T-helper 9 cell (primary cell): ENCODE data around the gene GALNT9.
A peak's percentile ranks its signal among the peaks of the same experiment; 100 is the strongest.
"Not testable (repeated sequence)": the region's sequence is repeated elsewhere in the genome, so short reads cannot be mapped to it uniquely, and the experiment has no call there.

ENCODE experiments used
- DNase-seq: peaks from one replicate; pipeline ENCODE4 v3.0.0-alpha.2; 2020

GALNT9 gene

DNA sequence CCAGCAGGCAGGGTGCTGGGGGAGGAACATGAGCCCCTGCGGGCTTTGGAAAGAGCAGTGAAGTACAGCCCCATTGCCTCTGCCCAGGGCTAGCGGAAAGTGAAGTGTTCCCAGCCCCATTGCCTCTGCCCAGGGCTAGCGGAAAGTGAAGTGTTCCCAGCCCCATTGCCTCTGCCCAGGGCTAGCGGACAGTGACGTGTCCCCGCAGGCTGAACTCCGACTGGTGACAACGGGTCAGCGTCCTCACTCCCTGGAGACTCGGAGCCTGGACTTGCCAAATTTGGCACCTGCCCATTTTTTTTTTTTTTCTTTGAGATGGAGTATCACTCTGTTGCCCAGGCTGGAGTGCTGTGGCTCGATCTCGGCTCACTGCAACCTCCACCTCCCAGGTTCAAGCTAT is 134.1 kb downstream of the GALNT9 start:
- not testable (repeated sequence) for DNase-seq

- no peak for DNase-seq
These were observed 134.8 kb downstream of the GALNT9 start for GRCh38 chr12:132194556-132194955.

DNA sequence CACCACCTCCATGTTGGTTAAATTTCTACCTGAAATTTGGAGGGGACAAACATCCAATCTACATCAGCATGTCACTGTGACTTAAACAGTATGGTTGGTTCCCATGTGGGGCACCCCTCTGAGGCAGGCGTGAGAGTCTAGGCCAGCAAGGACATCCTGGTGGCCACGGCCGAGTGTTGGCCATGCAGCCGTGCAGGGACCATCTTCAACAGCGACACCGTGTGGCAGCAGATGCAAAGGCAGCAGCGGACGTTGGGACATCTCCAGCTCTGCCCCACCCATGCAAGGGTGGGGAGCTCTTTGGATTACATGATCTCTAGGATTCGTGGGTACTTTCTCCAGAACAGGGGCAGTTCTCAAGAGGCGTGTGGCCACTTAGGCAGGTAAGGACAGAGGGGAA is 135.3 kb downstream of the GALNT9 start:
- DNase-seq: no peak

GRCh38 chr12:132191715-132192553 is 137.5 kb downstream of the GALNT9 start:
- DNase-seq: no peak

GRCh38 chr12:132190834-132191500 is 138.4 kb downstream of the GALNT9 start:
- no peak for DNase-seq

DNA sequence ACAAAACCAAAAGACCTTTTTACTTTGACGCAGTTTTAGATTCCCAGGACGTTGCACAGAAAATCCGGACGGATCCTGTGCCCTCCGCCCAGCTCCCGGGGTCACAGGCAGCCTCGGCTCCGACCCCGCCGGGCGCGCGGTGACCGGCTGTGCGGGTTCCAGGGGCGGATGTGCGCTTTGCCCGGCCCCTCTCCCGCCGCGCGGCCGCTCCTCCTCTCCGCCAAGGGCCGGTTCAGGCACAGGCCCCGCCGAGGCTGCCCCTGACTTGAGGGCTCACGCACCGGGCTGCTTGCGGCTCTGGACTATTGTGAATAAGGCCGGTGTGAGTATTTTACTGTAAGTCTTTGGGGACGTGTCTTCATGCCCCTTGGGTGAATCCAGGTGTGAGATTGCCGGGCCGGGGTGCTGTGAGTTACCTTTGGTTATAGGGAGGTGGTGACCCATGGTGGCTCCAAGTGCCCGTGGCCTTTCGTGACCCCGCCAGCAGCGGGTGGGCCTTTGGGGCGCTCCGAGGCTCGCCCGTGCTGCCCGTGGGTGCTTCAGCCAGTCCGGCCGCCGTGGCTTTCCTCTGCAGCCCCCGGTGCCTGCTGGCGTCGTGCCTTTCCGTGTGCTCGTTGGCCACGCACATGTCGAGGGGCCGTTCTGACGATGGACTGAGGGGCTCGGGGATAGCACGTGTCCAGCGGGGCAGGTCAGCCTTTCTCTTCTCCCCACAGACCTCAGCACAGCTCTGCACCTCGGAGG is 139.2 kb downstream of the GALNT9 start:
- DNase-seq: peak; percentile 19

DNA sequence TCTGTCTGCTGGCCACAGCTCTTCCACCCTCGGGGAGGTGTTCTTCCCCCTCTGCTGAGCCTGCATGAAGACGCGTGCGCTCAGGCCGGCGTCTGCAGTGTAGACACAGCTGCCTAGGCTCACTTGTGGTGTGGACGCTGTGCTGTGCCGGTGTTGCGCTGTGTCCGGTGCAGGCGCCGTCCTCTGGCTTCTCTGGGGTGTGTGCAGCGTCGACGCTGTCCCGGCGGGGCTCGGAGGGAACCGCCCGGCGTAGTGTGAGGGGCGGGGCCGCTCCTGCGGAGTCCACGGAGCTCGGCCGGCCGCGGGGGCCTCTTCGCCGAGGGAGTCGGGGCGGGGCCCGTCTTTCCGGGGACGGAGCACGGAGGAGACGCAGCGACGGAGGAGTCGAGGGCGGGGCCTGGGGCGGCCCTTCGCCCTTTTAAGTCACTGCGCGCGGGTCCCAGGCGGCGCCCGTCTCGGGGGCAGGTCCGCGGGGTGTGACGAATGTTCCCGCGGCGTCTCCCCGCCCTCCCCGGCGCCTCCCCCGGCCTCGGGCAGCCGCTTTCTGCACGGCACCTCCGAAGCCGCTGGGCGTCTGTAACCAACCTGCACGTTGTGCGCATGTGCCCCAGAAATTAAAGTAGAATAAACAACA is 139.9 kb downstream of the GALNT9 start:
- DNase-seq: peak; percentile 92

GRCh38 chr12:132188916-132189325 is 140.5 kb downstream of the GALNT9 start:
- DNase-seq: no peak

GRCh38 chr12:132188451-132188901 is 140.9 kb downstream of the GALNT9 start:
- DNase-seq: no peak

- DNase-seq: no peak
These were observed 141.5 kb downstream of the GALNT9 start for GRCh38 chr12:132187646-132188450.

DNA sequence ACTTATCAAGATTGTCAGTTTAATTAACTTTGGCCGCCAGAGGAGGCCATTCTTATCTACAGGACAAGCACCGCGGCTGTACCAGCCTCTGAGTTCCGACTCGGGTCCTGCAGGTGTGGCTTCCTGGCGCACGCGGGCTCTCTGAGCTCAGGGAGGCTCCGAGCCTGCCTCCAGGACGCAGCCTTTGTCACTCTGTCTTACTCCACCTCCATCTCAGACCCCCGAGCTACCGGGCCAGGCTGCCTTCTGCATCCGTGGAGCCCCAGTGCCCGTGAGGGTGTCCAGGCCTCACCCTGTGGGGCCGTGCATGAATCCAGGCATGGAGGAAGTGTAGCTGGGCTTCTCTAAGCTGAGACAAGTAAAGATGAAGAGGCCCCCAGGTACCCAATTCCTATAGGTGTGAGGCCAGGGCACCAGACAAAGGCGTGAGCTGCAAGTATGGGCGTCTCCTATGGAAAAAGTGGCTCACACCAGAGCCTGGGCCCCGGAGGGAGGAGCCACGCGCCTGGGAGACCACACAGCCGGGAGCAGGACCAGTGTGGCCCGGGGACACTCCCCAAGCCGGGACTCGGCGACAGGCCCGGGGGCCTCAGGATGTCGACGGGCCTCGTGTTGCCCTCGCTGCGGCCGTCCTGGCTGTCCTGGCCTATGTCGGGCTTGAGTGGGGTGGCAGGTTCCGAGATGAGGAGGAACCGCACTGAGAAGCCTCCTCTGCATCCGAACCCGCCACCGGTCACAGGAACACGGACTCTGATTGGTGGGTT is 142.3 kb downstream of the GALNT9 start:
- DNase-seq: no peak

GRCh38 chr12:132186208-132186856 is 143.1 kb downstream of the GALNT9 start:
- DNase-seq: no peak

GRCh38 chr12:132185705-132186104 is 143.7 kb downstream of the GALNT9 start:
- DNase-seq: peak; percentile 23

- no peak for DNase-seq
These were observed 146.6 kb downstream of the GALNT9 start for GRCh38 chr12:132182711-132183365.

DNA sequence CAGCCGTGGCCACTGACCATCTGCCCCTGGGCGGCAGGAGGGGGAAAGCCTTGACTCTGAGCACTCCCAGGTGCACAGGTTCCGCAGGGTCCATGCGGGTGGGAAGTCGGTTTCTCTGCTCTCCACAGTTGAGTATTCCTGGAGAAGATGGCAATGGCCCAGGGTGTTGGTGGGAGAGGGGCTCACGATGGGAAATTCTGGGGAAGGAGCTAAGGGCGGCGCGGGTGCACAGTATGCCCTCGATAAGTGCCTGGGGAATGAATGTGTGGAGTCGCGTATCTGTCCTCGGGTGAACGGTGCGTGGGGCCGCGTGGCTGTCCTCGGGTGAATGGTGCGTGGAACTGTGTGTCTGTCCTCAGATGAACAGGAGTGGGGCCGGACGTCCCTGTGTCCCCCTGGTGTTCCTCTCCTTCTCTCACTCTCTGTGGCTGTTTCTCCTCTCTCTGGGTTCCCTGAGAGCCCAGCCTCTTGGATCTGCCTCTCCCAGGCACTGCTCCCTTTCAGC is 147.1 kb downstream of the GALNT9 start:
- DNase-seq: no peak

- no peak for DNase-seq
These were observed 147.7 kb downstream of the GALNT9 start for GRCh38 chr12:132181570-132182200.

DNA sequence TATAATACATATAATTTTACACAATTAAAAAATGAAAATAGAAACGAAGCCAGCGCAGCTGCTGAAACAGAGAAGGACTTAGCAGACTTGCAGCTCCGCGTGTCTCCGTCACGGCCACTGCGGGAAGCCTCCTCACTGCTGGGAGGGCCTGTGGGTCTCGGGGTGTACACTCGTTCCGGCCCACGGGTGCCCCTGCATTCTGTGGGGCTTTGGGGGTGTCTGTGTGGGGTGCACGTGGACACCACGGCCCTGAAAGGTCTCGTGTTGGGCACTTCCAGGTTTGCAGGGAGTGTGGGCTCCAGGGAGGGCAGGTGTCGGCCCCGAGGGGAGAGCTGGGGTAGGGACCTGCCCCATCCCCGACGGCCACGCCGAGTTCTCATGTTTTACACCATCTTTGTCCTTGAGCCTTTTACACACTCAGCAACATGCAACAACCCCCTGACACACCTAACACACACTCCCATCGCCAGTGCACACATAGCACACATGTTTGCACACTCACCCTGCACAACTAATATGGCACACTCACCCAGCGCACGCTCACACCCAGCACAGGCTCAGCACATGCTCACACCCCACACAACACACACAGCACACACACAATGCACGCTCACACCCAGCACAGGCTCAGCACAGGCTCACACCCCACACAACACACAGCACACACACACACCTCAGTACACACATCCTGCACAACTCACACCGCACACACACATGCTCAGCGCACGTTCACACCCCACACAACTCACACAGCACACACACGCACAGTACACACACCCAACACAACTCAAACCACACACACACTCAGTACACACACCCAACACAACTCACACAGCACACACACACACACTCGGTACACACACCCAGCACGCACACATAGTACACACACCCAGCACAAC is 148.5 kb downstream of the GALNT9 start:
- DNase-seq: no peak
